Liver (tissue), 2 donors: ENCODE measurements around the gene HSFX3.

Source experiments
- TF ChIP-seq, protein P1 (sequence below): IDR thresholded peaks from 2 replicates; pipeline ENCODE4 v1.6.1; 2016; ENCODE audit warnings: antibody characterized with exemption
- TF ChIP-seq, protein P2 (sequence below): fragments of 150-350 bp; IDR thresholded peaks from 2 replicates; pipeline ENCODE4 v1.5.1; 2017; ENCODE audit warnings: improper control_type of control experiment, low read depth, low read length; ENCODE audit not compliant: missing input control
- donor health status: healthy.

DNA sequence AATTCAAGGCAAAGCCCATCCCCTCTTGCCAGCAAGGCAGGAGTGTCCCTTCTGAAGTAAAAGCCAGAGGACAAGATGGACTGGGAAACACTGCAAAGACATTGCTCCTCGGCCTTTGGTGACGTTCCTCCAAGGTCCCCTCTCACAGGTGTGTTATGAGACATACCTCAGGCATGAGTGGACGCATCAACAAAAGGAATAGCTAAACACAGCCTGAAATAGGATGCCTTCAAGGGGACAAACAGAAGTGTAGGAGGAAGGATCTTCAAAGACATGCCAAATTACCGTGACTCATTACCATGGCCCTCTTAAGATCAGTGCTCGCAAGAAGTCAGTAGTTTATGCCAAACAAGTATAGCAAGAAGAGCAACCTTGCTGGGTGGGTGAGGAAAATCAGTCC, 38.6 kb downstream of the HSFX3 start:
- TF ChIP-seq, protein P1, sequence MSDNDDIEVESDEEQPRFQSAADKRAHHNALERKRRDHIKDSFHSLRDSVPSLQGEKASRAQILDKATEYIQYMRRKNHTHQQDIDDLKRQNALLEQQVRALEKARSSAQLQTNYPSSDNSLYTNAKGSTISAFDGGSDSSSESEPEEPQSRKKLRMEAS: no peak
- TF ChIP-seq, protein P2, sequence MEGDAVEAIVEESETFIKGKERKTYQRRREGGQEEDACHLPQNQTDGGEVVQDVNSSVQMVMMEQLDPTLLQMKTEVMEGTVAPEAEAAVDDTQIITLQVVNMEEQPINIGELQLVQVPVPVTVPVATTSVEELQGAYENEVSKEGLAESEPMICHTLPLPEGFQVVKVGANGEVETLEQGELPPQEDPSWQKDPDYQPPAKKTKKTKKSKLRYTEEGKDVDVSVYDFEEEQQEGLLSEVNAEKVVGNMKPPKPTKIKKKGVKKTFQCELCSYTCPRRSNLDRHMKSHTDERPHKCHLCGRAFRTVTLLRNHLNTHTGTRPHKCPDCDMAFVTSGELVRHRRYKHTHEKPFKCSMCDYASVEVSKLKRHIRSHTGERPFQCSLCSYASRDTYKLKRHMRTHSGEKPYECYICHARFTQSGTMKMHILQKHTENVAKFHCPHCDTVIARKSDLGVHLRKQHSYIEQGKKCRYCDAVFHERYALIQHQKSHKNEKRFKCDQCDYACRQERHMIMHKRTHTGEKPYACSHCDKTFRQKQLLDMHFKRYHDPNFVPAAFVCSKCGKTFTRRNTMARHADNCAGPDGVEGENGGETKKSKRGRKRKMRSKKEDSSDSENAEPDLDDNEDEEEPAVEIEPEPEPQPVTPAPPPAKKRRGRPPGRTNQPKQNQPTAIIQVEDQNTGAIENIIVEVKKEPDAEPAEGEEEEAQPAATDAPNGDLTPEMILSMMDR: no peak
